ENCODE results near the gene PCDHGC5.

Gene PCDHGC5

DNA sequence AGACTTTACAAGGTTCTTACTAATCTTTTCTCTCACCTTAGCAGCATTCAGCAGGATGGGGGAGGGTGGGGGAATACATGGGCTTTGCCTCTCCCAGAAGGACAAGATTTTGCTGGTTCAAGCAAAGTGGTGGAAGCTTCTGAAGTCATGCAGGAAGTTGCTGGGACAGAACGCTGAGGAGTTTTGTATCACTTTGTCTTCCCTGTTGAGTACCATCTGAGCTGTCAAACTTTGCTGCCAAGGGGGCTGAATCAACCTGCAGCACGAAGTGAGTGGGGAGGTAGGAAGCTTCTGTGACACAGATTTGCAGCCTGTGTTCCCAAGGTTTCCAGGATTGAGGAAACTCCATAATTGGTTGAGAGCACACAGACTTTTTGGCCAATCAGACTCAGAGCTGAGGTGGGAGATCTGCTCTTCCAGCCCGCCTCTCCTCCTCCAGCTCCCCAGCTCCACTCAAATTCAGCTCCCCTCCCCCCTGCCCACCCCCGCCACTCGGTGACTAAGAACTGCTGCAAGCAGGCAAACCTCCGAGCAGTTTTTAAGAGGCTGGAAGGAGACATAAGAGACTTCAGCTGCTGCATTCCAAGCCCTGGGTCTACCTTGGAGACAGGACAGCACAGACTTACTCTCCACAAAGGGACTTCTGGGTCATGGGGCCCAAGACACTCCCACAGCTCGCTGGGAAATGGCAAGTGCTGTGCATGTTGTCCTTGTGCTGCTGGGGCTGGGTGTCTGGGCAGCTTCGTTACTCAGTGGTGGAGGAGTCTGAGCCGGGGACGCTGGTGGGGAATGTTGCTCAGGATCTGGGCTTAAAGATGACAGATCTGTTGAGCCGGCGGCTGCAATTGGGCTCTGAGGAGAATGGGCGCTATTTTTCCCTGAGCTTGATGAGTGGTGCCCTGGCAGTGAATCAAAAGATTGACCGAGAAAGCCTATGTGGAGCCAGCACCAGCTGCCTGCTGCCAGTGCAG, at the start of gene PCDHGC5:
PCDHGC5 (plus strand) TSS at position 491 of the 971 bp plus-strand sequence; CDS start at position 651, 160 bp downstream.
- no peak for DNase-seq

DNA sequence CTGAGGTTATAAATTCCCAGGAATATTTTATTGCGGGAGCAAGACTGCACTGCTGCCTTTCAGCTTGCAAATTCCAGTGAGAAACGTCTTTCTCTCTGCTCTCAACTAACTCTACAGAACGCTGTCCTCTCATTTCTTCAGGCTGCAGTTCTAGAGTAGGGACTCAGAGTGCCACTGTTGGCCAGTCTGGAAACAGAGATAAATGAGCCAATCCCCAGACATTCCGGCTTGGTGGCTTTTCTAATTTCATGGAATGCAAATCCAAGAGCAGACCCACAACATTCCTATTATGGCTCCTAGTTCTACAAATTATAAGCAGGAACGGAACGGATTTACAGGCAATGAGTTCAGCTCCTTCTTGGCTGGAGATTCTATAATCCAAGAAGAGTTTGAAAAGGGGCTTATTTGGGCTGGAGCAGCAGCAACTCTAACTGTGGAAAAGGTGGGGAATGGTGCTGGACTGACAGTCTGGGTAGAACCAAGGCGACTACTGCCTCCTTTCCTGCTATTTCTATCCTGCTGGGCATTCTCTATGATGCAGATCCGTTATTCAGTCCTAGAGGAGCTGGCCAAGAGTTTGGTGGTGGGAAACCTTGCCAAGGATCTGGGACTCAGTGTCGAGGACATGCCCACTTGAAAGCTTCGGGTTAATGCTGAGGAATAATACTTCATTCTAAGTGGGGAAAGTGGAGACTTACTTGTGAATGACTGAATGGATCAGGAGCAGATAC, 49.3 kb upstream of the PCDHGC5 start:
- peak; percentile 49 for DNase-seq

DNA sequence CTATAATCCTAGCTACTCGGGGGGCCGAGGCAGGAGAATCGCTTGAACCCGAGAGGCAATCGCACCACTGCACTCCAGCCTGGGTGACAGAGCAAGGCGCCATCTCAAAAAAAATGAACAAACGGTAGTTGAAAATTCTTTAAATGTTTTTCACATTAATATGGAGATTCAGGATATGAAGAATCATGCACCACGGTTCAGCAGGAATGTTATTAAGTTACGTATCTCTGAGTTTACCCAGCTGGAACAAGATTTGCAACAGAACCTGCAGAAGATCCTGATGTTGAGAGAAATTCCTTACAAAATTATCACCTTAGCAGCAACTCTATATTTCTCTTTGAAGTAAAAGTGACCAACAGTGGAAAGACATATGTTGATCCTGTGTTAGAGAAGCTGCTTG, 48.5 kb upstream of the PCDHGC5 start:
- DNase-seq: no peak

DNA sequence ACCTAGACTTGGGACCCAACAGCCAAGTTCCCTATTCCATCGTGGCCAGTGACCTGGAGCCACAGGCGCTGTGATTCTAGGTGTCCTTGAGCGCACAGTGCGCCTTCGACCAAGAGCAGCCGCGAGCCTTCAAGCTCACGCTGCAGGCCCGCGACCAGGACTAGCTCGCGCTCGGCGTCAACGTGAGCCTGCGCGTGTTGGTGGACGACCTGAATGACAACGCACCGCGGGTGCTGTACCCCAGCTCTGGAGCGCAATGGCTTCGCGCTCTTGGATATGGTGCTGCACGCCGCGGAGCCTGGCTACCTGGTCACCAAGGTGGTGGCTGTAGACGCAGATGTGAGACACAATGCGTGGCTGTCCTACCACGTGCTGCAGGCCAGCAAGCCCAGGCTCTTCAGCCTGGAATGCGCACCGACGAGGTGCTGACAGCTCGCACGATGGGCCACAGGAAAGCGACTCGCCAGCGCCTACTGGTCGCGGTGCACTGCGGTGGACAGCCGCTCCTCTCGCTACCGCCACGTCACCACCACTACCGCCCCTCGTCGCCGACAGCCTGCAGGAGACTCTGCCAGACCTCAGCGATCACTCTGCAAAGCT, 47.2 kb upstream of the PCDHGC5 start:
- no peak for DNase-seq

DNA sequence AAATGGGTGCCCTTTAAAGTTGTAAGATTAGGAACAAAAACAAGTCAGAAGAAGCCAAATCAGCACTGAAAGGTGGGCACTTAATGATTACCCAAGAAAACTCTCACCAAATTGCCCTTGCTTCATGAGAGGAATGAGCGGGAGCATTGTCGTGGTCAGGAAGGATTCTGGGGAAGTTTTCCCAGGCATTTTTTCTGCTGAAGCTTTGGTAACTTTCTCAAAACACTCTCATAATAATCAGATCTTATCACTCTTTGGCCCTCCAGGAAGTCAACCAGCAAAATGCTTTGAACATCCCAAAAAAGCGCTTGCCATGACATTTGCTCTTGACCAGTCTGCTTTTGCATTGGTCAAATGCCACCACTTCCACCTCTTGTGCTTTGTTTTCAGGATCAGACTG, 23.5 kb upstream of the PCDHGC5 start:
- DNase-seq: no peak

DNA sequence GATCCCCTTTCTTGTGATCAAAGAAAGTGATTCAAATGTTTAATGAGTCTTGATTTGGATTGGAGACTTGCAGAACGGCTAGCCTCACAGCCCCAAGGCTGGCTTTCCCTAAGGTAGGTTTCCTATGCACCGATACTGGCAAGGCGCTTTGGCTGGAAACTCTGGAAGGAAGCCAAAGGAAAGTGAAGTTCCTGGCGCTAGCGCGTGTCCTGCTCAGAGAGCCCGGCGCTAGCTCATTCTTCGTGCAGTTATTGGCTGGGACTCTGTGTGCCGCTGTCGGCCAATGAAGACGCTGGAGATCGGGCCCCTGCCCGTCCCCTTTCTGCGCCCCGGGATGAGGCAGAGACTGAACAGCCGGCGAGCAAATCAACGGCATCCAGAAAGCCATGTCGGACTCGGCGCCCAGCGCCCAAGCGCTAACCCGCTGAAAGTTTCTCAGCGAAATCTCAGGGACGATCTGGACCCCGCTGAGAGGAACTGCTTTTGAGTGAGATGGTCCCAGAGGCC, 13.2 kb upstream of the PCDHGC5 start, which contains the start of gene PCDHGC3:
PCDHGC3 (plus strand) TSS at position 342 of the 507 bp plus-strand sequence; CDS start at position 493, 151 bp downstream.
- peak; percentile 80 for DNase-seq

DNA sequence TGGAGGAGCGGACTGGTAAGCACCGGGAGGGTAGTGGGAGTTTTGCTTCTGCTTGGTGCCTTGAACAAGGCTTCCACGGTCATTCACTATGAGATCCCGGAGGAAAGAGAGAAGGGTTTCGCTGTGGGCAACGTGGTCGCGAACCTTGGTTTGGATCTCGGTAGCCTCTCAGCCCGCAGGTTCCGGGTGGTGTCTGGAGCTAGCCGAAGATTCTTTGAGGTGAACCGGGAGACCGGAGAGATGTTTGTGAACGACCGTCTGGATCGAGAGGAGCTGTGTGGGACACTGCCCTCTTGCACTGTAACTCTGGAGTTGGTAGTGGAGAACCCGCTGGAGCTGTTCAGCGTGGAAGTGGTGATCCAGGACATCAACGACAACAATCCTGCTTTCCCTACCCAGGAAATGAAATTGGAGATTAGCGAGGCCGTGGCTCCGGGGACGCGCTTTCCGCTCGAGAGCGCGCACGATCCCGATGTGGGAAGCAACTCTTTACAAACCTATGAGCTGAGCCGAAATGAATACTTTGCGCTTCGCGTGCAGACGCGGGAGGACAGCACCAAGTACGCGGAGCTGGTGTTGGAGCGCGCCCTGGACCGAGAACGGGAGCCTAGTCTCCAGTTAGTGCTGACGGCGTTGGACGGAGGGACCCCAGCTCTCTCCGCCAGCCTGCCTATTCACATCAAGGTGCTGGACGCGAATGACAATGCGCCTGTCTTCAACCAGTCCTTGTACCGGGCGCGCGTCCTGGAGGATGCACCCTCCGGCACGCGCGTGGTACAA, 12.6 kb upstream of the PCDHGC5 start:
- no peak for DNase-seq

DNA sequence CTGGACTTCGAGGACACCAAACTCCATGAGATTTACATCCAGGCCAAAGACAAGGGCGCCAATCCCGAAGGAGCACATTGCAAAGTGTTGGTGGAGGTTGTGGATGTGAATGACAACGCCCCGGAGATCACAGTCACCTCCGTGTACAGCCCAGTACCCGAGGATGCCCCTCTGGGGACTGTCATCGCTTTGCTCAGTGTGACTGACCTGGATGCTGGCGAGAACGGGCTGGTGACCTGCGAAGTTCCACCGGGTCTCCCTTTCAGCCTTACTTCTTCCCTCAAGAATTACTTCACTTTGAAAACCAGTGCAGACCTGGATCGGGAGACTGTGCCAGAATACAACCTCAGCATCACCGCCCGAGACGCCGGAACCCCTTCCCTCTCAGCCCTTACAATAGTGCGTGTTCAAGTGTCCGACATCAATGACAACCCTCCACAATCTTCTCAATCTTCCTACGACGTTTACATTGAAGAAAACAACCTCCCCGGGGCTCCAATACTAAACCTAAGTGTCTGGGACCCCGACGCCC, 11.8 kb upstream of the PCDHGC5 start:
- DNase-seq: no peak

DNA sequence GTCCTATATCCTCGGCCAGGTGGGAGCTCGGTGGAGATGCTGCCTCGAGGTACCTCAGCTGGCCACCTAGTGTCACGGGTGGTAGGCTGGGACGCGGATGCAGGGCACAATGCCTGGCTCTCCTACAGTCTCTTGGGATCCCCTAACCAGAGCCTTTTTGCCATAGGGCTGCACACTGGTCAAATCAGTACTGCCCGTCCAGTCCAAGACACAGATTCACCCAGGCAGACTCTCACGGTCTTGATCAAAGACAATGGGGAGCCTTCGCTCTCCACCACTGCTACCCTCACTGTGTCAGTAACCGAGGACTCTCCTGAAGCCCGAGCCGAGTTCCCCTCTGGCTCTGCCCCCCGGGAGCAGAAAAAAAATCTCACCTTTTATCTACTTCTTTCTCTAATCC, 11.1 kb upstream of the PCDHGC5 start:
- no peak for DNase-seq

DNA sequence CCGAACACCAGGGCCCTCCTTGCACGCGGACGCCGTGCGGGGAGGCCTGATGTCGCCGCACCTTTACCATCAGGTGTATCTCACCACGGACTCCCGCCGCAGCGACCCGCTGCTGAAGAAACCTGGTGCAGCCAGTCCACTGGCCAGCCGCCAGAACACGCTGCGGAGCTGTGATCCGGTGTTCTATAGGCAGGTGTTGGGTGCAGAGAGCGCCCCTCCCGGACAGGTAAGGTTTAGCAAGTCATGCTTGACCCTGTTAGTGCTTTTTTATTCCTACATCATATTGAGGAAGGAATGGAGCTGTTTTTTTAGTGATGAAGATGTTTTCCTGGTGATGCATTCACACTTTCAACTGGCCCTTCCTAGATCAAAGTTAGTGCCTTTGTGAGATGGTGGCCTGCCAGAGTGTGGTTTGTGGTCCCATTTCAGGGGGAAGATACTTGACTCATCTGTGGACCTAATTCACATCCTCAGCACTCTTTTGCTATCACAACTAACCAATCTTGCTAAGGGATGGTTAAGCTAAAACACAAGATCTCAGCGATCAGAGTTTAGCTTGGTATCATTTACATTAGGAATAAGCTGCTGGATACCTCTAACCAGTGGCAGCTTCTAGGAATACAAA, 10.4 kb upstream of the PCDHGC5 start:
- no peak for DNase-seq

DNA sequence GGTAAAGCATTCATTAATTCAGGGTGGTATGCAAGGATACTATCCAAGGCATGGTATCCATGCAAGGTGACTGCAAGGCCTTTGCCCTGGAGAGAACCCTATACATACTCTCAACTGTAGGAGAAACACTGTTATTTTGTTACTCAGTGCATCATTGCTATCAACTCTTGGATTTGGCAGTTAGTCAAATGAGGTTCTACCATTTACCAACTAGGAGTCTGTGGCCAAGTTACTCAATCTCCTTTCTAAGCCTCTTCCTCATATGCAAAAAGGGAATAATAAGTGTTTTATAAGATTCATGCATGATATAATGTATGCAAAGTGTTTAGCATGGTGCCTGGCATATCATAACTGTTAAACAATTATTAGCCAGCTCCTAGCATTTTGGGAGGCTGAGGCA, 9.1 kb upstream of the PCDHGC5 start:
- no peak for DNase-seq

DNA sequence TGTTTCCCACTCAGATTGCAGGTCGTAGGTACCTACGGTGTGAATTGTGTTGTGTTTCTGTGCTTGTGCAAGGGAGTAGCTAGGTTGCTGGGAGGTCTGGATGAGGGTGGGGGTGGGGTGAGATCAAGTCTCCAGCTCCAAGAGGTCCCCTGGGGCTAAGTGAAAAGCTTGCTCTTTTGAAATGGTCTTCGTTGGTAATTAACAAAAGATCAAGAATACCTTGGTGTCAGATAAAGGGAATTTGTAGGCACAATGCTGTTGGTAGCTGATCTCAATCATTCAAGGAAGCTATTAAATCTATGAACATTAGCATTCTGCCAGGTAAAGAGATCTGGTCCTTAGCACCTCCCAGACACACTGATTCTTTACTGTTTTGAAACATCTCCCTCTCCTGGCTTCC, 5.0 kb upstream of the PCDHGC5 start:
- no peak for DNase-seq

DNA sequence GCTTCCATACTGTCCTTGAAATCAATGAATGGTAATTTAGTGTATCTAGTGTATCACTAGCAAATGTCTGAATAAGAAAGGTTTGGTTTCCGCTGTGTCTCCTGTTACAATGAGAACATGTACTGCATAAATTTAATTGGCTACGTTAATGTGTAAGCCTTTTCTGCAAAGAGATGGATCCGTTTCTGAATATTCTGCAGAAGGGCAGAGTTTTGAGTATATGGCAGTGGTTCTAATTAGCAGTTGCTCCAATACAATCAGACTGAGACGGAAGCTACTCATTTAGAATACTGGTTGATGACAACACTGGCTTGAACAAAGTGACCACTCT, 4.6 kb upstream of the PCDHGC5 start:
- DNase-seq: no peak

DNA sequence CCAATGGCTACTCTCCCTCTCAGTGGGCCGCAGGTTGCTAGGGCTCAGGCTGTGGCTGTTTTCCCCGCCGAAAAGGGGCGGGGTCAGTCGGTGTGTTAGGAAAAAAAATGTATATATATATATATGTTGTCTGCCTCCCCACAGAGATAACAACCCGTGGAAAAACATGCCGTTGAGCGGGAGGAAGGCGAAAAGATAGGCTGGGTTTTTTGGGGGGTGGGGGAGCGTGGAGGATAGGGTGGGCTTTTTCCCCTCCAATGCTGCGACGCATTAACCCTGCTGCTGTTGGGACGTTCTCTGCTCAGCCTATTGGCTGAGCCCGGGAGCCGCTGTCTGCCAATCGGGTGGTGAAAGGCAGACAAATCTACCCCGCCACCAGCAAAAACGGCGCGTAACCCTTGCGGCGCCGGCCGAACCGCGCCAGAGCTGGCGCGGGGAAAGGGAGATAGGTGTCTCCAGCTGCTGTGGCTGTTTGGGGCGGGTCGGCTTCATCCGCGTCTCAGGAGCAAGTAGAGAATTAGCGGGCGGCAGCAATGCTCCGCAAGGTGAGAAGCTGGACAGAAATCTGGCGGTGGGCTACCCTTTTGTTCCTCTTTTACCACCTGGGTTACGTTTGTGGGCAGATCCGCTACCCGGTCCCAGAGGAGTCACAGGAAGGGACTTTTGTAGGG, 4.1 kb upstream of the PCDHGC5 start, which contains the start of gene PCDHGC4:
PCDHGC4 (plus strand) TSS at position 390 of the 671 bp plus-strand sequence; CDS start at position 534, 144 bp downstream.
- no peak for DNase-seq

DNA sequence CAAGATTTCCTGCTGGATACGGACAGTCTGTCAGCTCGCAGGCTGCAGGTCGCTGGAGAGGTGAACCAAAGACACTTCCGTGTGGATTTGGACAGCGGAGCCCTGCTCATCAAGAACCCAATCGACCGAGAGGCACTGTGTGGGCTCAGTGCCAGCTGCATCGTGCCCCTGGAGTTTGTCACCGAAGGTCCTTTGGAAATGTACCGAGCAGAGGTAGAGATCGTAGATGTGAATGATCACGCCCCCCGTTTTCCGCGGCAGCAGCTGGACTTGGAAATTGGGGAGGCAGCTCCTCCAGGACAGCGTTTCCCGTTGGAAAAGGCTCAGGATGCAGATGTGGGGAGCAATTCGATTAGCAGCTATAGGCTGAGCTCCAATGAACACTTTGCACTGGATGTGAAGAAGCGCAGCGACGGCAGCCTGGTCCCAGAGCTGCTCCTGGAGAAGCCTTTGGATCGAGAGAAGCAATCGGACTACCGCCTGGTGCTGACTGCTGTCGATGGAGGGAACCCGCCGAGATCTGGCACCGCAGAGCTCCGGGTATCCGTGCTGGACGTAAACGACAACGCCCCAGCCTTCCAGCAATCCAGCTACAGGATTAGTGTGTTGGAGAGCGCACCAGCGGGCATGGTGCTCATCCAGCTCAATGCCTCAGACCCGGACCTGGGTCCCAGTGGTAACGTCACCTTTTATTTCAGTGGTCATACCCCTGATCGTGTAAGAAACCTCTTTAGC, 3.4 kb upstream of the PCDHGC5 start:
- DNase-seq: no peak

DNA sequence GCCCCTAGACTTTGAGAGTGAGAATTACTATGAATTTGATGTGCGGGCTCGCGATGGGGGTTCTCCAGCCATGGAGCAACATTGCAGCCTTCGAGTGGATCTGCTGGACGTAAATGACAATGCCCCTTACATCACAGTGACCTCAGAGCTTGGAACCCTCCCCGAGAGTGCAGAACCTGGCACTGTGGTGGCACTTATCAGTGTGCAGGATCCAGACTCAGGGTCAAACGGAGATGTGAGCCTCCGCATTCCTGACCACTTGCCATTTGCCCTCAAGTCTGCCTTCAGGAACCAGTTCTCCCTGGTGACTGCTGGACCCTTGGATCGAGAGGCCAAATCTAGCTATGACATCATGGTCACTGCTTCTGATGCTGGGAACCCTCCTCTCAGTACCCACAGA, 2.8 kb upstream of the PCDHGC5 start:
- no peak for DNase-seq

DNA sequence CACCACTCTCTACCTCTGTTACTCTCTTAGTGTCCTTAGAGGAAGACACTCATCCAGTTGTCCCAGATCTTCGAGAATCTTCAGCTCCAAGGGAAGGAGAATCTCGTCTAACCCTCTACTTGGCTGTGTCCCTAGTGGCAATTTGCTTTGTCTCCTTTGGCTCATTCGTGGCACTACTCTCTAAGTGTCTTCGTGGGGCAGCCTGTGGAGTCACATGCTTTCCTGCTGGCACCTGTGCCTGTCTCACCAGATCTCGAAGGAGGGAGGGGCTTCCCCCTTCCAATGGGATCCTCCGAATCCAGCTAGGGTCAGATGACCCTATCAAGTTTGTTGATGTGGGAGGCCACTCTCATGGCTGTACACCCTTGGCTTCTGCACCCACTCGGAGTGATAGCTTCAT, 1.8 kb upstream of the PCDHGC5 start:
- DNase-seq: no peak

DNA sequence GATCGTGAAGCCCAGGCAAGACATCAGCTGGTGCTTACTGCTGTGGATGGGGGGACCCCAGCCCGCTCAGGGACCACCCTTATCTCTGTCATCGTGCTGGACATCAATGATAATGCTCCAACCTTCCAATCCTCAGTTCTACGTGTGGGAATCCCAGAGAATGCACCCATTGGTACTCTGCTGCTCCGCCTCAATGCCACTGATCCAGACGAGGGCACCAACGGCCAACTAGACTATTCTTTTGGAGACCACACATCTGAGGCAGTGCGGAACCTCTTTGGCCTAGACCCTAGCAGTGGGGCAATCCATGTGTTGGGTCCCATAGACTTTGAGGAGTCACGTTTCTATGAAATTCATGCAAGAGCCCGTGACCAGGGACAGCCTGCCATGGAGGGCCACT, 960 bp downstream of the PCDHGC5 start:
- DNase-seq: no peak

DNA sequence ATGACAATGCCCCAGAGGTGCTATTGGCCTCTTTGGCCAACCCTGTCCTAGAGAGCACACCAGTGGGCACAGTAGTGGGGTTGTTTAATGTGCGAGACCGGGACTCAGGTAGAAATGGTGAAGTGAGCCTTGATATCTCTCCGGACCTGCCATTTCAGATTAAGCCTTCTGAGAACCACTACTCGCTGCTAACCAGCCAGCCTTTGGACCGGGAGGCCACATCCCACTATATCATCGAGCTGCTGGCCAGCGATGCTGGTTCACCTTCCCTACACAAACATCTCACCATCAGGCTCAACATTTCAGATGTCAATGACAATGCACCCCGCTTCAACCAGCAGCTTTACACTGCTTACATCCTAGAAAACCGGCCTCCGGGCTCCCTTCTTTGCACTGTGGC, 1.4 kb downstream of the PCDHGC5 start:
- no peak for DNase-seq

DNA sequence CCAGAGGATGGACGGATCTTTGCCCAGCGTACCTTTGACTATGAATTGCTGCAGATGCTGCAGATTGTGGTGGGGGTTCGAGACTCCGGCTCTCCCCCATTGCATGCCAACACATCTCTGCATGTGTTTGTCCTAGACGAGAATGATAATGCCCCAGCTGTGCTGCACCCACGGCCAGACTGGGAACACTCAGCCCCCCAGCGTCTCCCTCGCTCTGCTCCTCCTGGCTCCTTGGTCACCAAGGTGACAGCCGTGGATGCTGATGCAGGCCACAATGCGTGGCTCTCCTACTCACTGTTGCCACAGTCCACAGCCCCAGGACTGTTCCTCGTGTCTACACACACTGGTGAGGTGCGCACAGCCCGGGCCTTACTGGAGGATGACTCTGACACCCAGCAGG, 1.9 kb downstream of the PCDHGC5 start:
- no peak for DNase-seq
